ENCODE results near the gene BTBD3. TPM values are rescaled to one million over a fixed set of nuclear protein-coding genes. Genes with fewer than 3 reads are reported as not detected.

BTBD3 gene
- total and polyA plus RNA-seq, 2 experiments from 2014 or later = 22.3 to 68.3 TPM

- Histone ChIP-seq H3K4me3 (no peak overlapping the region), H3K27ac (no peak overlapping the region), H3K79me2 (no peaks in the 10 kb centered on the region), H3K9me3 (ENCODE audit: low read depth) (no peaks in the 10 kb centered on the region), H3K9me2 (replicated peaks; ENCODE audit: insufficient read depth) (no peaks in the 10 kb centered on the region), H4K20me1 (ENCODE audit: insufficient read depth, poor library complexity, severe bottlenecking) (no peaks in the 10 kb centered on the region), H3K27me3 (no peaks in the 10 kb centered on the region), H2AFZ (no peak overlapping the region), H3K4me2 (no peak overlapping the region), H3K36me3 (replicated peaks; ENCODE audit: insufficient read depth, low read depth) (no peaks in the 10 kb centered on the region), H3K4me1 (ENCODE audit: insufficient read depth) (no peaks in the 10 kb centered on the region)
- 95% methylated on average over 2 of the region's 2 CpGs for WGBS (ENCODE audit: low lambda C conversion rate, missing lambda C conversion rate)
- DNase-seq (ENCODE audit: low spot score) = no peak
- no peak for TF ChIP-seq EZH2 (IDR thresholded peaks at IDR 0.05; ENCODE audit: borderline replicate concordance)
- TF ChIP-seq EZH2phosphoT487 (IDR thresholded peaks at IDR 0.05; ENCODE audit: low read depth, severe bottlenecking, unreplicated experiment) = no peak
Observed at GRCh38 chr20:11972478-11972877, 54.8 kb downstream of the BTBD3 start.

All from hepatocyte (in vitro differentiated cells).